Measurements from ENCODE around the gene AKT2.

- no peak for TF ChIP-seq CTCF (IDR thresholded peaks at IDR 0.05)
- no peak for TF ChIP-seq POLR2A (IDR thresholded peaks at IDR 0.05)
Observed at GRCh38 chr19:40265055-40265762, 19.9 kb downstream of the AKT2 start.

All from adrenal gland (tissue), 5 donors.